Kidney (tissue), 14 donors: ENCODE results near the gene FDX1. TPM values are rescaled to one million over a fixed set of nuclear protein-coding genes. Genes with fewer than 3 reads are reported as not detected.
A peak's percentile ranks its signal among the peaks of the same experiment; 100 is the strongest.
"Not testable (repeated sequence)": the region's sequence is repeated elsewhere in the genome, so short reads cannot be mapped to it uniquely, and the experiment has no call there.

Source experiments
- DNase-seq, 5 donors: peaks; one replicate each; pipeline ENCODE4 v3.0.0-alpha.2; 2013 to 2020
- FAIRE-seq: peaks from 2 replicates; lab custom pipeline; 2012; peaks lifted over from hg19 to GRCh38; lab: Jason Lieb, UNC
- H3K27ac ChIP-seq, 2 donors: one replicate each; pipeline ENCODE4 v1.7.0; 2013; ENCODE audit warnings: low read depth in 2 of 2, low read length in 2 of 2, inconsistent platforms in 1 of 2
- H3K27me3 ChIP-seq: one replicate; pipeline ENCODE4 v1.7.1; 2013; ENCODE audit warnings: low read length, inconsistent platforms; ENCODE audit not compliant: control insufficient read depth, insufficient read depth
- H3K36me3 ChIP-seq, 3 donors: one replicate each; pipeline versions ENCODE4 v1.7.0 to v1.7.1; 2013; ENCODE audit warnings: low read length in 3 of 3, control low read depth in 1 of 3, inconsistent platforms in 1 of 3; ENCODE audit not compliant: insufficient read depth in 3 of 3, control insufficient read depth in 2 of 3
- H3K4me1 ChIP-seq, 3 donors: one replicate each; pipeline versions ENCODE4 v1.7.0 to v1.7.1; 2013; ENCODE audit warnings: low read length in 3 of 3, inconsistent platforms in 1 of 3, low read depth in 1 of 3; ENCODE audit not compliant: control insufficient read depth in 2 of 3, insufficient read depth in 2 of 3
- H3K4me3 ChIP-seq, 3 donors: one replicate each; pipeline versions ENCODE4 v1.7.0 to v1.8.1; 2013; ENCODE audit warnings: low read length in 3 of 3, control low read depth in 1 of 3, inconsistent platforms in 1 of 3
- H3K9ac ChIP-seq, 3 donors: one replicate each; pipeline versions ENCODE4 v1.7.0 to v1.7.1; 2013; ENCODE audit warnings: low read length in 3 of 3, control low read depth in 1 of 3, inconsistent platforms in 1 of 3
- H3K9me3 ChIP-seq, 3 donors: one replicate each; pipeline versions ENCODE4 v1.7.0 to v1.7.1; 2013; ENCODE audit warnings: low read length in 3 of 3, control low read depth in 1 of 3, inconsistent platforms in 1 of 3; ENCODE audit not compliant: control insufficient read depth in 2 of 3, insufficient read depth in 1 of 3
- CTCF ChIP-seq: IDR thresholded peaks from 3 replicates; pipeline ENCODE4 v1.5.1; 2012; ENCODE audit warnings: mild to moderate bottlenecking, moderate library complexity, borderline replicate concordance; ENCODE audit not compliant: insufficient read depth; ENCODE audit errors: extremely low read depth
- intact Hi-C: fragments of 100-400 bp; cut with DNase I; formaldehyde crosslinking; loops from one replicate; pipeline ENCODE4 v1.11.1; 2022
- polyA plus RNA-seq: library from polyadenylated mRNA; stranded (reverse); fragments of 350-450 nt; fragmentation: Illumina TruSeq; extraction: RNeasy Lipid Tissue Mini Kit (QIAGEN cat#74804); gene quantifications from one replicate; pipeline ENCODE4 v1.2.3, GENCODE V29; 2014; ENCODE audit warnings: low read depth, low replicate concordance; ENCODE audit not compliant: insufficient read depth
- total RNA-seq: library from RNA; stranded (reverse); fragmentation: NEBNext Ultra II Directional; extraction: Animal tissue kit (Norgen Biotek cat#: 25700); gene quantifications from one replicate; pipeline ENCODE4 v1.2.1, GENCODE V29; 2021
- donor health status: control.
- donor health status: control.
- donor health status: control.
- donor health status: control.
- donor health status: control.
- donor health status: DM: yes; HTN: yes; CAD: no.
- donor health status: Normal renal cell carcinoma (clear cell type).

Gene FDX1
- total and polyA plus RNA-seq, 2 donors from 2014 or later, result 13.1 to 34.4 TPM

DNA sequence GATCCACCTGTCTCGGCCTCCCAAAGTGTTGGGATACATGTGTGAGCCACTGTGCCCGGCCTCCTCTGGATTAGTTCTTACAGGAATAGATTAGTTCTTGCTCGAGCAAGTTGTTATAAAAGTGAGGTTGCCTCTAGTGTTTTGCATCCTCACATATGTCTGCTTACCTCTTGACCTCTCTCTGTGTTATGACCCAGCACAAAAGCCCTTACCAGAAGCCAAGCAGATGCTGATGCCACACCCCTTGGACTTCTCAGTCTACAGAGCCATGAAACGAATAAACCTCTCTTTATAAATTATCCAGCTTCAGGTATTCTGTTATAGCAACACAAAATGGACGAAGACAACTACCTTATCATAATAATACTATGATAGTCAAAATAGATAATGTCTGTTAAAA, 22.4 kb upstream of the FDX1 start:
- FAIRE-seq (no peak), DNase-seq (no peak)
- TF ChIP-seq CTCF, result no peak
- intact Hi-C loops, result no loop called here
- Histone ChIP-seq H3K9me3 (no peaks in the 10 kb centered on the region), H3K9ac (no peak overlapping the region), H3K36me3 (no peaks in the 10 kb centered on the region), H3K4me1 (no peaks in the 10 kb centered on the region), H3K27ac (no peak overlapping the region), H3K4me3 (no peak overlapping the region), H3K27me3 (no peaks in the 10 kb centered on the region)

GRCh38 chr11:110409174-110409573, 20.6 kb upstream of the FDX1 start:
- FAIRE-seq (no peak), DNase-seq (no peak)
- Histone ChIP-seq H3K27ac (no peak overlapping the region), H3K27me3 (no peaks in the 10 kb centered on the region), H3K9me3 (no peaks in the 10 kb centered on the region), H3K4me3 (no peak overlapping the region), H3K4me1 (no peaks in the 10 kb centered on the region), H3K36me3 (no peaks in the 10 kb centered on the region), H3K9ac (no peak overlapping the region)
- no peak for TF ChIP-seq CTCF
- intact Hi-C loops, result no loop called here

GRCh38 chr11:110410651-110411050, 19.1 kb upstream of the FDX1 start:
- Histone ChIP-seq H3K36me3 (no peaks in the 10 kb centered on the region), H3K27ac (no peak overlapping the region), H3K9ac (no peak overlapping the region), H3K27me3 (no peaks in the 10 kb centered on the region), H3K4me1 (no peaks in the 10 kb centered on the region), H3K4me3 (no peak overlapping the region), H3K9me3 (no peaks in the 10 kb centered on the region)
- DNase-seq (no peak), FAIRE-seq (no peak)
- TF ChIP-seq CTCF, result no peak
- intact Hi-C loops, result no loop called here

- Histone ChIP-seq H3K27ac (no peak overlapping the region), H3K36me3 (no peaks in the 10 kb centered on the region), H3K4me3 (no peak overlapping the region), H3K4me1 (peaks cover 0 to 3% (median 0%) of the 10 kb centered on the region in 3 donors), H3K27me3 (no peaks in the 10 kb centered on the region), H3K9ac (no peak overlapping the region), H3K9me3 (no peaks in the 10 kb centered on the region)
- DNase-seq (no peak), FAIRE-seq (peak; percentile 45)
- TF ChIP-seq CTCF, result no peak
- intact Hi-C loops, result no loop called here
Observed at GRCh38 chr11:110415081-110415480, 14.7 kb upstream of the FDX1 start.

DNA sequence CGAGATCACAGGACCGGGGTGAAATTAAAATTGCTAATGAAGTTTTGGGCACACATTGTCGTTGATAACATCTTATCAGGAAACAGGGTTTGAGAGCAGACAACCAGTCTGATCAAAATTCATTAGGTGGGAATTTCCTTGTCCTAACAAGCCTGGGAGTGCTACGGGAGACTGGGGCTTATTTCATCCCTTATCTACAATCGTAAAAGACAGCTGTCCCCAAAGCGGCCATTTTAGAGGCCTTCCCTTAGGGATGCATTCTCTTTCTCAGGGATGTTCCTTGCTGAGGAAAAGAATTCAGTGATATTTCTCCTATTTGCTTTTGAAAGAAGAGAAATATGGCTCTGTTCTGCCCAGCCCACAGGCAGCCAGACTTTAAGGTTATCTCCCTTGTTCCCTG, 8.1 kb upstream of the FDX1 start:
- not testable (repeated sequence) for FAIRE-seq, H3K27ac ChIP-seq

More for the DNA sequence above, 8.1 kb upstream of the FDX1 start:
- H3K4me1 ChIP-seq, H3K9me3 ChIP-seq, intact Hi-C loops, H3K9ac ChIP-seq, H3K27me3 ChIP-seq, DNase-seq, H3K4me3 ChIP-seq, H3K36me3 ChIP-seq: not testable (repeated sequence)
